ENCODE data around the gene IQCK. TPM values are rescaled to one million over a fixed set of nuclear protein-coding genes. Genes with fewer than 3 reads are reported as not detected.

Gene IQCK
- total RNA-seq, 2 donors from 2014 or later, result 2.2 to 3.7 TPM

DNA sequence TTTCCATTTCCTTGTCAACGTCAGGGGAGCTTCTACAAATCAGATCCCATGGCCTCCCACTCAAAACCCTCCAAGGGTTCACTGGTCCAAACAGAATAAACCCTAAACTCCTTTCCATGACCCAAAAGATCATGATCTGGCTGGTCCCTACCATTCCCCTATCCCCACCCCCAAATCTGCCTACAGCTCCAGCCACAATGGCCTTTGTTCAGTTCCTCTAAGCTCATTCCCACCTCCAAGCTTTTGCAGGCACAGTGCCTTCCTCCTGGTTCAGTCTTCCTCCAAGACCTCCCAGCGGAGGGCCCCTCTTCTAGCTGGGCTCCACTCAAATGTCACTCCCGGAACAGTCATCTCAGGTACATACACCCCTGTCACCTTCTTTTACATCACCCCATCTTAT, 164.6 kb downstream of the IQCK start:
- H3K36me3 Mint-ChIP-seq (ENCODE audit: low read depth), result peaks cover 3% of the 10 kb centered on the region
- H3K27me3 Mint-ChIP-seq, result peaks cover 26% of the 10 kb centered on the region
- DNase-seq, result no peak
- H3K9me3 ChIP-seq (ENCODE audit: control insufficient read depth, low read length, poor library complexity, severe bottlenecking), result no peaks in the 10 kb centered on the region
- H3K4me1 Mint-ChIP-seq, result peaks cover 26% of the 10 kb centered on the region
- ATAC-seq, result no peak
- peak overlapping the region; percentile 62 for H3K27ac Mint-ChIP-seq
- H3K4me3 Mint-ChIP-seq, result peak overlapping the region; percentile 94

- ATAC-seq (no peak), DNase-seq (no peak)
- Mint-ChIP-seq H3K27me3 (peaks cover 26% of the 10 kb centered on the region), H3K4me3 (peak overlapping the region; percentile 94), H3K27ac (peak overlapping the region; percentile 62), H3K36me3 (ENCODE audit: low read depth) (peaks cover 3% of the 10 kb centered on the region), H3K4me1 (peaks cover 26% of the 10 kb centered on the region)
- H3K9me3 ChIP-seq (ENCODE audit: control insufficient read depth, low read length, poor library complexity, severe bottlenecking), result no peaks in the 10 kb centered on the region
Measured at GRCh38 chr16:19883296-19883965, 165.4 kb downstream of the IQCK start.

- Mint-ChIP-seq H3K27ac (no peak overlapping the region), H3K4me3 (peak overlapping the region; percentile 94), H3K4me1 (peaks cover 26% of the 10 kb centered on the region), H3K27me3 (peaks cover 26% of the 10 kb centered on the region), H3K36me3 (ENCODE audit: low read depth) (peaks cover 3% of the 10 kb centered on the region)
- H3K9me3 ChIP-seq (ENCODE audit: control insufficient read depth, low read length, poor library complexity, severe bottlenecking), result no peaks in the 10 kb centered on the region
- DNase-seq (no peak), ATAC-seq (no peak)
Measured at GRCh38 chr16:19883966-19884485, 166.0 kb downstream of the IQCK start.

GRCh38 chr16:19884611-19885450, 166.8 kb downstream of the IQCK start, which contains the start of gene GPRC5B:
GPRC5B (minus strand) TSS chr16:19884848; CDS start chr16:19872845, 12,003 bp downstream.
- peak; percentile 35 to 61 (median 57) for DNase-seq
- no peaks in the 10 kb centered on the region for H3K9me3 ChIP-seq (ENCODE audit: control insufficient read depth, low read length, poor library complexity, severe bottlenecking)
- peak; percentile 82 for ATAC-seq
- Mint-ChIP-seq H3K4me1 (peaks cover 26% of the 10 kb centered on the region), H3K4me3 (peak within 1 kb of the TSS; percentile 94), H3K27me3 (peaks cover 26% of the 10 kb centered on the region), H3K27ac (peak within 1 kb of the TSS; percentile 78), H3K36me3 (ENCODE audit: low read depth) (peaks cover 3% of the 10 kb centered on the region)

DNA sequence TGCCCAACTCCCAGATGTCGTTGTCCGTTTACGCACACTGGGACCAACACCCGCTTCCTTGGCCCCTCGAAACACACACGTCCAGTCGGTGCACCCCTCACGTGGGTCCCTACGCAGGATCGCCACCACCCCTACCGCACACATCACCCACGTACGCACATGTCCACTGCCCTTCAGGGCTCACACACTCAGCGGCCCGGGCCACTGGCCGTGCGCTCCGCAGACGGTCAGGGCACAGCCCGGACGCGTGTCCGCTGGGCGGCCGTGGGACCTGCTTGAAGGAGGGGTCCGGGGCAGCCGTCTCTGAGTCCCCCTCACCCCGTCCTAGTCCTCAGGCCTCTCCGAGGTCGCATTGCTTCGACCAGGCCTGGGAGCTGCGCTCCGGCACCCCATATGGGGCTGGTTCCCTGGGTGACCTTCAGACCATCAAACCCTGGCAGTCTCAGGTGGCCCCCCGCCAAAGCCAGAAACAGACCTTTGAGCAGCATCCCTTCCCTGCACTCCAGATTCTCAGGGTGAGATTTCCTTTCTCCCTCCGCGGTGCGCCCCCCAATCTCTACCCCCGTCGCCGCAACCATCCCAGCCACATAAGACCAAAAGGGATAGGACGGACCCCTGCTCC, 167.5 kb downstream of the IQCK start:
- Mint-ChIP-seq H3K27ac (peak overlapping the region; percentile 78), H3K4me1 (peaks cover 26% of the 10 kb centered on the region), H3K4me3 (peak overlapping the region; percentile 94), H3K36me3 (ENCODE audit: low read depth) (peaks cover 3% of the 10 kb centered on the region), H3K27me3 (peaks cover 26% of the 10 kb centered on the region)
- ATAC-seq (no peak), DNase-seq (no peak)
- no peaks in the 10 kb centered on the region for H3K9me3 ChIP-seq (ENCODE audit: control insufficient read depth, low read length, poor library complexity, severe bottlenecking)

GRCh38 chr16:19886073-19886941, 168.2 kb downstream of the IQCK start:
- no peak overlapping the region for H3K27ac Mint-ChIP-seq
- no peaks in the 10 kb centered on the region for H3K9me3 ChIP-seq (ENCODE audit: control insufficient read depth, low read length, poor library complexity, severe bottlenecking)
- H3K27me3 Mint-ChIP-seq, result peaks cover 26% of the 10 kb centered on the region
- H3K4me3 Mint-ChIP-seq, result peak overlapping the region; percentile 94
- peaks cover 3% of the 10 kb centered on the region for H3K36me3 Mint-ChIP-seq (ENCODE audit: low read depth)
- ATAC-seq (peak; percentile 67), DNase-seq (peak; percentile 57 to 76 (median 61))
- peaks cover 23% of the 10 kb centered on the region for H3K4me1 Mint-ChIP-seq

DNA sequence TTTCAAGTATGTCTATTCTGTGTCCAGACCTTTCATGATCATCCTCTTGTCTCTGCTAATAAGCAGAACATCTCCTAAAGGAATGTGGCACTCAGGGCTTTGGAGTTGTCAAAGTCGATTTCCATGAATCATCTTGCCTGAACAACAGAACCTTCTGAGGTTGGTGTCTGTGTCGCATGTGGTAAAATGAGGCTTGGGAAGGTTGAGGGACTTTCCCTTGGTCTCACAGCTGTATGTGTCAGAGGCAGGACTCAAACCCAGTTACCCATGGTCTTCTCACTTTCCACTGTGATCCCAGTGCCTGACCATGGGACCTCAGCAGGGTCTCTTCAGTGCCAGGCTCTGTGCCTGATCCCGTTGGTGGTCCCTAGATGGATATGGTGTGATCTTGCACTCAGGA, 170.8 kb downstream of the IQCK start:
- no peak for DNase-seq
- Mint-ChIP-seq H3K4me3 (no peak overlapping the region), H3K4me1 (peaks cover 17% of the 10 kb centered on the region), H3K27me3 (peaks cover 12% of the 10 kb centered on the region), H3K36me3 (ENCODE audit: low read depth) (peaks cover 3% of the 10 kb centered on the region), H3K27ac (no peak overlapping the region)
- H3K9me3 ChIP-seq (ENCODE audit: control insufficient read depth, low read length, poor library complexity, severe bottlenecking), result no peaks in the 10 kb centered on the region
- ATAC-seq, result no peak

DNA sequence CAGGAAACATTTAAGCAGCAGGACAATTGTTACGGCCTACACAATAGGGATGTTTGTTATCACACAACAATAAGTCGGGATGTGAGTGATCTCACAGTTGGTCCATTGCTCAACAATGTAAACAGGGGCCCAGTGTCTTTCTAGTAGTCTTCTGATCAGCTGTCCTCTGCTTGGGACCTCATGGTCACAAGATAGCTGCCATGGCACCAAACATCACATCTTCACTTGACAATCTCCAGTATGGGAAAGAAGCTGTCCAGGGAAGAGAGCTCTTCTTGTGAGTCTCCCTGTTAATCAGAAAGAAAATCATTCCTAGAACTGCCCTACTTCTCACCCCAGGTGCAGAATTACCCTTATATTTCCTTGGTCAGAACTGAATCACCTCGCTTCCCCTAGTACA, 172.8 kb downstream of the IQCK start:
- no peaks in the 10 kb centered on the region for H3K9me3 ChIP-seq (ENCODE audit: control insufficient read depth, low read length, poor library complexity, severe bottlenecking)
- ATAC-seq (no peak), DNase-seq (no peak)
- Mint-ChIP-seq H3K27ac (no peak overlapping the region), H3K36me3 (ENCODE audit: low read depth) (no peaks in the 10 kb centered on the region), H3K27me3 (peaks cover 3% of the 10 kb centered on the region), H3K4me3 (no peak overlapping the region), H3K4me1 (peaks cover 5% of the 10 kb centered on the region)

DNA sequence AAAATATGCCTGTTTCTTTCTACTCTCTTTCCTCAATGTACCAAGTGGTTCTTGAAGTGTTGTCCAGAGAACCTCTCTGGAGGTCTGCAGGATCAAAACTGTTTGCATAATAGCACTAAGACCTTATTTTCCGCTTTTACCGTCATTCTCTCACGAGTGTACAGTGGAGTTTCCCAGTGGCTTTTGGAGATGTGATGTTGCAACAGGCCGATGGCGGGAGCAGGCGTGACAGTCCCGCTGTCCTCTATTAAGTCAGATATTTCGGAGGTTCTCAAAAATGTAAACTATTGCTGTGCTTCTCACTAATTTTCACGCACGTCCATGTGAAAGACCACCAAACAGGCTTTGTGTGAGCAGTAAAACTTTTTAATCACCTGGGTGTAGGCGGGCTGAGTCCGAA, 174.8 kb downstream of the IQCK start:
- no peak for ATAC-seq
- Mint-ChIP-seq H3K4me3 (no peak overlapping the region), H3K27me3 (no peaks in the 10 kb centered on the region), H3K27ac (no peak overlapping the region), H3K4me1 (no peaks in the 10 kb centered on the region), H3K36me3 (ENCODE audit: low read depth) (no peaks in the 10 kb centered on the region)
- H3K9me3 ChIP-seq (ENCODE audit: control insufficient read depth, low read length, poor library complexity, severe bottlenecking), result no peaks in the 10 kb centered on the region
- no peak for DNase-seq

- no peak overlapping the region for H3K4me3 Mint-ChIP-seq
- H3K27me3 Mint-ChIP-seq, result peaks cover 7% of the 10 kb centered on the region
- peaks cover 4% of the 10 kb centered on the region for H3K4me1 Mint-ChIP-seq
- H3K9me3 ChIP-seq (ENCODE audit: control insufficient read depth, low read length, poor library complexity, severe bottlenecking), result no peaks in the 10 kb centered on the region
- ATAC-seq (no peak), DNase-seq (no peak)
- H3K27ac Mint-ChIP-seq, result no peak overlapping the region
- peaks cover 2% of the 10 kb centered on the region for H3K36me3 Mint-ChIP-seq (ENCODE audit: low read depth)
Measured at GRCh38 chr16:19894586-19894985, 176.5 kb downstream of the IQCK start.

GRCh38 chr16:19896951-19897350, 178.9 kb downstream of the IQCK start:
- peaks cover 9% of the 10 kb centered on the region for H3K27me3 Mint-ChIP-seq
- no peak overlapping the region for H3K27ac Mint-ChIP-seq
- H3K36me3 Mint-ChIP-seq (ENCODE audit: low read depth), result peaks cover 2% of the 10 kb centered on the region
- no peak overlapping the region for H3K4me3 Mint-ChIP-seq
- H3K9me3 ChIP-seq (ENCODE audit: control insufficient read depth, low read length, poor library complexity, severe bottlenecking), result no peaks in the 10 kb centered on the region
- peaks cover 4% of the 10 kb centered on the region for H3K4me1 Mint-ChIP-seq
- DNase-seq, result no peak
- no peak for ATAC-seq

- Mint-ChIP-seq H3K4me1 (peaks cover 4% of the 10 kb centered on the region), H3K4me3 (no peak overlapping the region), H3K27me3 (peaks cover 9% of the 10 kb centered on the region), H3K27ac (no peak overlapping the region), H3K36me3 (ENCODE audit: low read depth) (peaks cover 2% of the 10 kb centered on the region)
- ATAC-seq (no peak), DNase-seq (no peak)
- no peaks in the 10 kb centered on the region for H3K9me3 ChIP-seq (ENCODE audit: control insufficient read depth, low read length, poor library complexity, severe bottlenecking)
Measured at GRCh38 chr16:19898166-19898565, 180.1 kb downstream of the IQCK start.
